GM10266 (cell line): ENCODE results near the gene TLK2.
"Not testable (repeated sequence)": the region's sequence is repeated elsewhere in the genome, so short reads cannot be mapped to it uniquely, and the experiment has no call there.

ENCODE experiments used
- DNase-seq: peaks from one replicate; pipeline ENCODE4 v3.0.0; 2012; ENCODE audit errors: extremely low spot score
- CTCF ChIP-seq: IDR thresholded peaks from 2 replicates; pipeline ENCODE4 v1.5.1; 2012; ENCODE audit warnings: mild to moderate bottlenecking, low read depth; ENCODE audit not compliant: control insufficient read depth, insufficient read depth; ENCODE audit errors: missing control alignments

The TLK2 gene

GRCh38 chr17:62477718-62478408 is 762 bp upstream of the TLK2 start:
- DNase-seq: peak; percentile 34
- peak; percentile 18 for TF ChIP-seq CTCF

- peak; percentile 40 for DNase-seq
These were observed 434 bp downstream of the TLK2 start for GRCh38 chr17:62478880-62479638.

GRCh38 chr17:62479639-62480258 is 1.1 kb downstream of the TLK2 start:
- DNase-seq: not testable (repeated sequence)

- DNase-seq: not testable (repeated sequence)
These were observed 3.9 kb downstream of the TLK2 start for GRCh38 chr17:62482553-62482952.

DNA sequence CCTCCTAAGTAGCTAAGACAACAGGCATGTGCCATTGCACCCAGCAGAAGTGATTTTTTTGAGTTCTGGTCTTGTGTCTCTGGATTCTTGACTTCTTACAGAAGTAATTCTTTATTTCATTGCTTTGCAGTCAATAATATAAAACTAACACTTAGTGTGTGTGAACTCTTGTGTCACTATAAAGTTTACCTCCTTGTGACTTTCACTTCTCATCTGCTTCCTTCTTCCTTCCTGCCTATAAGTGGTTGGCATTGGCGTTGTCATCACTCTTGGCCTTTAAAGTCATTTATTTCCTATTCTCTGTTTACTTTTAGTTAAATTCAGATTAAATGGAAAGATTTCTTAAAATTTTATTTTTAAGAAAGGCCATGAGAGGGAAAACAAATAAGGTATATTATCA is 12.4 kb downstream of the TLK2 start:
- DNase-seq: not testable (repeated sequence)

DNA sequence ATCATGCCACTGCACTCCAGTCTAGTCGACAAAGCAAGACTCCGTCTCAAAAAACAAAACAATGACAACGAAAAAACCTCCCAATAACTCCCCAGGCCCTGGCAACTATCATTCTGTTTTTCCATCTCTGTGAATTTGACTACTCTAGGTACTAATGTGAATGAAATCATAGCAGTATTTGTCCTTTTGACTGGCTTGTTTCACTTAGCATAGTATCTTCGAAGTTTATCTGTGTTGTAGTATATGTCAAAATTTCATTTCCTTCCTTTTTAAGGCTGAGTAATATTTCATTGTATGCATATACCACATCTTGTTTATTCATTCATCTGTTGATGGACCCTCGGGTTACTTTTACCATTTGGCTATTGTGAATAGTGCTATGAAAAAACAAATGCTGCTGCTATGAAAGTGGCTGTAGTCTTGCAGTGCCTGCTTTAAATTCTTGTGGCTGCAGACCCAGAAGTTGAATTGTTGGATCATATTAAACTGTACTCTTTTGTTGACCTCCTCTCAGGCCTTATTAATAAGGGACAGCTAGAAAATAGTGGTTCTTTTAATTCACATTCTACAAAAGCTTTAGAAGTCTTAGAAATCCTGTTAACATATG is 14.5 kb downstream of the TLK2 start:
- DNase-seq: not testable (repeated sequence)

GRCh38 chr17:62494073-62494472 is 15.4 kb downstream of the TLK2 start:
- not testable (repeated sequence) for DNase-seq

- not testable (repeated sequence) for DNase-seq
These were observed 17.7 kb downstream of the TLK2 start for GRCh38 chr17:62496344-62496743.

GRCh38 chr17:62498796-62499195 is 20.2 kb downstream of the TLK2 start:
- not testable (repeated sequence) for DNase-seq

- not testable (repeated sequence) for DNase-seq
These were observed 21.8 kb downstream of the TLK2 start for GRCh38 chr17:62500463-62500862.

DNA sequence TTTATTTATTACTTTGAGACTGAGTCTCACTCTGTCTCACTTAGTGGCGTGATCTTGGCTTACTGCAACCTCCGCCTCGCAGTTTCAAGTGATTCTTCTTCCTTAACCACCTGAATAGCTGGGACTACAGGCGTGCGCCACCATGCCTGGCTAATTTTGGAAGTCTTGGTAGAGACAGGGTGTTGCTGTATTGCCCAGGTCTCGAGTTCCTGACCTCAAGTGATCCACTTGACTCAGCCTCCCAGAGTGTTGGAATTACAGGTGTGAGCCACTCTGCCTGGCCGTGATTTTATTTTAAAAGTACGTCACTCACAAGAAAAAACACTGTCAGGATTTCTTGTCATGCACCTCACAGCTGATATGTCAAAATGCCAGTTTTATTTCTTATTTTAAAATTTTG is 26.2 kb downstream of the TLK2 start:
- not testable (repeated sequence) for DNase-seq

GRCh38 chr17:62507191-62507836 is 28.7 kb downstream of the TLK2 start:
- DNase-seq: not testable (repeated sequence)

- DNase-seq: not testable (repeated sequence)
These were observed 31.7 kb downstream of the TLK2 start for GRCh38 chr17:62510247-62510819.

- DNase-seq: not testable (repeated sequence)
These were observed 32.4 kb downstream of the TLK2 start for GRCh38 chr17:62511014-62511413.

DNA sequence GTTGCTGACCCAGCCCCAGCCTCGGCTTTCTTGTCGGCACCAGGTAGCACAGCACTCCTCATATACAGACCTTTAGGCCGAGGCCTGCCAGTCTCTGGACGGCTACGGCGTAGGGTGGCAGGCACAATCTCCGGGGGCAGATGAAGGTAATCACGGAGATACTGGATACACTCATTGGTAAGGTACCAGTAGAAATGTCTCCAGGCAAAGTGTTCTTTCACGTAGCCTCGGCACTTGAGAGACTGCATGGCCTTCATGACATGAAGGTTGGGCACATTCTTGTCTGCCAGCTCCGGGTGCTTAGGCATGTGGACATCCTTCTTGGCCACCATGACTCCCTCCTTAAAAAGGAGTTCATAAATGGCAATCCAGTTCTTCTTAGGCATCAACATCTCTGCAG is 37.8 kb downstream of the TLK2 start:
- not testable (repeated sequence) for DNase-seq

GRCh38 chr17:62521295-62521694 is 42.7 kb downstream of the TLK2 start:
- DNase-seq: not testable (repeated sequence)

DNA sequence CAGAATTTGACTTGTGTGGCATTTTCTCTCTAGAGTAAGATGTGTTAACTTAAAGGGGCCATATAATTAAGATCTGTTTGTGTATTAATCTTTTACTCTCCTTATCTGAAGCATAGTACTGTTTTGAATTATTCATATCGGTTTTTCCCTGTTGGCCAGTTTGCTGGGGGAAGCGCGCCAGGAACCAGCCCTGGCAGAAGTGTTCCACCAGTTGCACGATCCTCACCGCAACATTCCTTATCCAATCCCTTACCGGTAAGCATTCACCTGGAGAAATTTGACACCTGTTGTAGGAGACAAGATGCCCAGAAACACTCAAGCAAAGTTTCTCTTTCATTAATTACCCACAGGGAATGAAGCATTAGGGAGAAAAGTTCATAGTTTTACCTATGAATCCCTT is 45.5 kb downstream of the TLK2 start:
- not testable (repeated sequence) for DNase-seq

DNA sequence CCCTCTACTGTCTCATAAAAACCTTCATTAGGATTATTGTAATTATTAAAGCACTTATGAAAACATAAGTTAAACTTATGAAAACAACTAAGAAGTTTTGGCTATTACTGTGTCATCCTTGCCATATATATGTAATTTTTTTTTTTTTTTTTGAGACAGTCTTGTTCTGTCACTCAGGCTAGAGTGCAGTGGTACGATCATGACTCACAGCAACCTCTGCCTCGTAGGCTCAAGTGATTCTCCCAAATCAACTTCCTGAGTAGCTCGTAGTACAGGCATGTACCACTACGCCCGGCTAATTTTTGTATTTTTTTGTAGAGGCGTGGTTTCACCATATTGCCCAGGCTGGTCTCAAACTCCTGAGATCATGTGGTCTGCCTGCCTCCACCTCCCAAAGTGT is 46.7 kb downstream of the TLK2 start:
- DNase-seq: not testable (repeated sequence)

DNA sequence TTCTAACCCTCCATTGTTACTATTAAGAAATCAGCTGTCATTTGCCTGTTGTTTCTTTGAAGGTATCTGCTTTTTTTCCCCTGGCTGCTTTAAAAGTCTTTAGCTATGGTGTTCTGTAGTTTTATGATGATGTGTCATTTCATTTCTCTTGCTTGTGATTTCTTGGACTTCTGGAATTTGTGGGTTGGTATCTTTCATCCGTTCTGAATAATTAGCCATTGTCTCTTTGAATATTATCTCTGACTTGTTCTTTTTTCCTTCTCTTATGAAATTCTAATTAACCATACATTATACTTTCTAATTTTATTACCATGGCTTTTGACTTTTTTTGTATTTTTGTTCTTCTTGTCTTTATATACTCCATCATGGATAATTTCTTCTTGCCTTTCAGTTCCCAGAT is 52.3 kb downstream of the TLK2 start:
- not testable (repeated sequence) for DNase-seq
